GM12878 (cell line): Measurements from ENCODE around the gene C20orf173. TPM values are rescaled to one million over a fixed set of nuclear protein-coding genes. Genes with fewer than 3 reads are reported as not detected.

ENCODE experiments used
- ATAC-seq: fragments of 200-7000 bp; cut with Tn5 transposase; 3 replicates; pipeline ENCODE4 v1.9.1; 2020; ENCODE audit warnings: mild to moderate bottlenecking, moderate library complexity
- BruUV-seq: library from RNA; stranded (reverse); fragments of 400-500 nt; replicated peaks from 2 replicates; lab custom pipeline; 2021; lab: Mats Ljungman, UMichigan
- CTCF ChIA-PET: fragments of 300-600 bp; sonication (Branson Sonifier 250); formaldehyde crosslinking; extraction: SDS; loops from one replicate; lab custom pipeline; 2021; ENCODE audit warnings: inconsistent platforms; lab: Yijun Ruan, JAX
- POLR2A ChIA-PET: fragments of 350-600 bp; formaldehyde crosslinking; extraction: SDS; loops from one replicate; lab custom pipeline; 2021; ENCODE audit warnings: inconsistent platforms; lab: Charles Lee
- RAD21 ChIA-PET: fragments of 300-600 bp; sonication (Branson Sonifier 250); formaldehyde crosslinking; loops from one replicate; lab custom pipeline; 2023; ENCODE audit warnings: antibody characterized with exemption; ENCODE audit not compliant: unreplicated experiment; lab: Charles Lee
- SMC1A ChIA-PET: fragments of 300-600 bp; sonication (Branson Sonifier 250); formaldehyde crosslinking; loops from one replicate; lab custom pipeline; 2023; ENCODE audit not compliant: unreplicated experiment, uncharacterized antibody; lab: Charles Lee
- DNase-seq: peaks from one replicate; pipeline ENCODE4 v3.0.0-alpha.2; 2011; ENCODE audit warnings: low read depth, low spot score
- FAIRE-seq: peaks from 3 replicates; lab custom pipeline; 2011; peaks lifted over from hg19 to GRCh38; lab: Jason Lieb, UNC
- H2AFZ ChIP-seq: 2 replicates; pipeline ENCODE4 v1.6.0; 2011; ENCODE audit warnings: low read depth, low read length, control low read depth; ENCODE audit not compliant: control insufficient read depth
- H3K27ac ChIP-seq: 2 replicates; pipeline ENCODE4 v1.5.1; 2011; ENCODE audit warnings: control low read depth; ENCODE audit not compliant: control insufficient read depth, insufficient read depth
- H3K27me3 ChIP-seq, 2 experiments: replicated peaks in 1 of 2; 2 replicates each; pipeline versions ENCODE4 v1.6.0 to v1.6.1; 2011; ENCODE audit warnings: low read length in 1 of 2; ENCODE audit not compliant: control insufficient read depth in 2 of 2, insufficient read depth in 2 of 2
- H3K36me3 ChIP-seq, 2 experiments: 2 replicates each; pipeline ENCODE4 v1.5.1; 2011; ENCODE audit warnings: low read length in 1 of 2; ENCODE audit not compliant: control insufficient read depth in 2 of 2, insufficient read depth in 2 of 2
- H3K4me1 ChIP-seq: 2 replicates; pipeline ENCODE4 v1.6.1; 2011; ENCODE audit warnings: mild to moderate bottlenecking, low read length, moderate library complexity, mixed read lengths; ENCODE audit not compliant: control insufficient read depth, insufficient read depth
- H3K4me2 ChIP-seq: 2 replicates; pipeline ENCODE4 v1.6.0; 2011; ENCODE audit warnings: control low read depth; ENCODE audit not compliant: control insufficient read depth, insufficient read depth
- H3K4me3 ChIP-seq: fragments of 200-600 bp; sonication (generic); 2 replicates; pipeline ENCODE4 v1.5.1; 2016
- H3K79me2 ChIP-seq: 2 replicates; pipeline ENCODE4 v1.6.0; 2011; ENCODE audit warnings: low read length; ENCODE audit not compliant: control insufficient read depth, insufficient read depth
- H3K9ac ChIP-seq: 2 replicates; pipeline ENCODE4 v1.8.0; 2011; ENCODE audit warnings: low read length, control low read depth, mixed read lengths; ENCODE audit not compliant: control insufficient read depth, insufficient read depth
- H3K9me3 ChIP-seq: replicated peaks from 3 replicates; pipeline ENCODE4 v1.5.1; 2011; ENCODE audit warnings: mild to moderate bottlenecking, low read length; ENCODE audit not compliant: control insufficient read depth, insufficient read depth
- H4K20me1 ChIP-seq: 2 replicates; pipeline ENCODE4 v1.6.0; 2011; ENCODE audit not compliant: control insufficient read depth, insufficient read depth
- BACH1 ChIP-seq: fragments of 450-650 bp; IDR thresholded peaks from 2 replicates; pipeline ENCODE4 v1.6.1; 2017; ENCODE audit warnings: mild to moderate bottlenecking, borderline replicate concordance
- CEBPB ChIP-seq, 2 experiments: fragments of 150-350 bp in 1 of 2; IDR thresholded peaks; 2 replicates each; pipeline ENCODE4 v1.6.1; 2012 to 2014; ENCODE audit warnings: low read depth in 2 of 2, low read length in 2 of 2, borderline replicate concordance in 1 of 2, inconsistent platforms in 1 of 2
- EZH2 ChIP-seq: IDR thresholded peaks from 2 replicates; pipeline ENCODE4 v1.6.1; 2012; ENCODE audit warnings: low read depth, mild to moderate bottlenecking, control low read depth, inconsistent platforms, low read length, borderline replicate concordance; ENCODE audit not compliant: control insufficient read depth
- MTA2 ChIP-seq: fragments of 450-650 bp; IDR thresholded peaks from 2 replicates; pipeline ENCODE4 v1.6.1; 2016; ENCODE audit warnings: low read depth, mild to moderate bottlenecking, moderate library complexity
- MXI1 ChIP-seq: fragments of 150-350 bp; IDR thresholded peaks from 2 replicates; pipeline ENCODE4 v1.6.1; 2011; ENCODE audit warnings: low read depth, mild to moderate bottlenecking, inconsistent platforms, low read length, improper control_type of control experiment
- PAX5 ChIP-seq: IDR thresholded peaks from 2 replicates; pipeline ENCODE4 v1.6.1; 2011; ENCODE audit warnings: low read depth, low read length, borderline replicate concordance
- PAX8 ChIP-seq: fragments of 450-650 bp; IDR thresholded peaks from 2 replicates; pipeline ENCODE4 v1.6.1; 2017; ENCODE audit warnings: mild to moderate bottlenecking, moderate library complexity
- RBBP5 ChIP-seq: fragments of 200-600 bp; sonication (generic); conservative IDR thresholded peaks from 2 replicates; pipeline ENCODE4 v1.6.1; 2016
- SP1 ChIP-seq: IDR thresholded peaks from one replicate; pipeline ENCODE4 v1.6.1; 2011; ENCODE audit warnings: low read depth, low read length
- ZSCAN29 ChIP-seq: fragments of 450-650 bp; IDR thresholded peaks from 2 replicates; pipeline ENCODE4 v1.6.1; 2017; ENCODE audit warnings: mild to moderate bottlenecking, moderate library complexity
- WGBS: methylation state at CpG from one replicate; pipeline ENCODE4 v1.1.6; 2016; ENCODE audit warnings: low lambda C conversion rate; ENCODE audit not compliant: insufficient replicate concordance, insufficient coverage; ENCODE audit errors: missing lambda C conversion rate; 5-methylcytosine and 5-hydroxymethylcytosine counted together
- in situ Hi-C: fragments of 300-500 bp; cut with MboI; formaldehyde crosslinking; loops from 9 replicates; pipeline ENCODE4 v1.14.3; 2018; ENCODE audit warnings: mixed read lengths
- intact Hi-C: fragments of 100-400 bp; cut with micrococcal nuclease; formaldehyde crosslinking; loops from one replicate; pipeline ENCODE4 v1.14.2; 2022; ENCODE audit not compliant: unreplicated experiment
- polyA plus RNA-seq, 11 experiments: library from polyadenylated mRNA; depleted of rRNA in 4 of 11; unstranded in 6 of 11; stranded (reverse) in 5 of 11; fragments of >200 nt; fragmentation: Nextera tagmentation in 4 of 11; fragmentation: Illumina TruSeq in 1 of 11; extraction: Ambion mirVana in 4 of 11; extraction: Trizol in 1 of 11; gene quantifications; 1 replicate in 1 of 11; 2 replicates in 10 of 11; pipeline versions ENCODE4 v1.2.1 to v1.2.3, GENCODE V29; 2011 to 2016; ENCODE audit warnings: inconsistent platforms in 2 of 11, missing spikeins in 2 of 11, low read depth in 1 of 11
- total RNA-seq, 4 experiments: library from RNA; depleted of rRNA in 3 of 4; stranded (reverse); fragments of >200 nt in 3 of 4; fragmentation: Illumina TruSeq in 1 of 4; extraction: Trizol in 1 of 4; gene quantifications; 2 replicates each; pipeline versions ENCODE4 v1.2.1 to v1.2.3, GENCODE V29; 2013 to 2021
- TF ChIP-seq, protein P1 (sequence below): fragments of 450-650 bp; IDR thresholded peaks from 2 replicates; pipeline ENCODE4 v1.6.1; 2017; ENCODE audit warnings: borderline replicate concordance
- TF ChIP-seq, protein P2 (sequence below): IDR thresholded peaks from 2 replicates; pipeline ENCODE4 v1.6.1; 2012; ENCODE audit warnings: low read depth, low read length, improper control_type of control experiment

Gene C20orf173
- total and polyA plus RNA-seq, 10 of the 15 experiments (the other 5 are each of a cell fraction or from before 2014, with no cell fraction given) = not detected

DNA sequence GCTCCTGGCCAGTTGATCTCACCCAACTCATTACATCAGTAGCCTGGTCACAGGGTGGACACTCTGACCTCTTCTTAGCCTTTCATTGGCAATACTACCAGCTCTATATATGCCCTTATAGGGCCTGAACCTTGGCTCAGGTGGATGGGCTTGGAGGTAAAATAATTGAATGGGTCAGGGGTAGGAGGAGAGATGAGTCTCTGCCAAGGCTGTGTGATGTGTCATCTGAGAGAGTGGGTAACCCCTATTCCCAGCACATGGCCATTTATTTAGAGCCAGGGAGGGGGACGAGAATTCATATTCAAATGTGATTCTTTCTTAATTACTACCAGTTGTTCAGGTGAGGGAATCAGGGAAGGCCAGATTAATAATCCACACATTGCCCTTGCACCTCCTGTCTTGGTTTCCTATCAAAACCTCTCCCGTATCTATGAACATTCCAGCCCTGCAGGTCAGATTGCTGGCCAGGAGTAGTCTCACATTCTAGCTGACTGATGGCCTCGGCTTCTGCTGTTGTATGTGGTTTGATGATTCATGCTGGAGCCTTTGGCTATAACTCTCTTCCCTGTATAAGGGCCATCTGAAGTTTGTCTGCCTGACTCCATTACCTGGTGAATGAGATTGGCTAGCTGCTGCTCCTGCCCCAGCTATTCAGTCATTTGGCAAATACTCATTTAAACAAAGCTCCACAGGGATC, 13.4 kb downstream of the C20orf173 start:
- 78% methylated on average over 3 of the region's 3 CpGs for WGBS
- FAIRE-seq = no peak
- TF ChIP-seq PAX8 (no peak), MXI1 (no peak), RBBP5 (no peak), PAX5 (no peak), SP1 (no peak), MTA2 (no peak), EZH2 (no peak), BACH1 (no peak), CEBPB (IDR thresholded peaks at IDR 0.05; ENCODE audit: borderline replicate concordance in 1 of 2, low read depth in 2 of 2, low read length in 2 of 2) (no peak), ZSCAN29 (no peak)
- TF ChIP-seq, protein P1, sequence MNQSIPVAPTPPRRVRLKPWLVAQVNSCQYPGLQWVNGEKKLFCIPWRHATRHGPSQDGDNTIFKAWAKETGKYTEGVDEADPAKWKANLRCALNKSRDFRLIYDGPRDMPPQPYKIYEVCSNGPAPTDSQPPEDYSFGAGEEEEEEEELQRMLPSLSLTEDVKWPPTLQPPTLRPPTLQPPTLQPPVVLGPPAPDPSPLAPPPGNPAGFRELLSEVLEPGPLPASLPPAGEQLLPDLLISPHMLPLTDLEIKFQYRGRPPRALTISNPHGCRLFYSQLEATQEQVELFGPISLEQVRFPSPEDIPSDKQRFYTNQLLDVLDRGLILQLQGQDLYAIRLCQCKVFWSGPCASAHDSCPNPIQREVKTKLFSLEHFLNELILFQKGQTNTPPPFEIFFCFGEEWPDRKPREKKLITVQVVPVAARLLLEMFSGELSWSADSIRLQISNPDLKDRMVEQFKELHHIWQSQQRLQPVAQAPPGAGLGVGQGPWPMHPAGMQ = no peak
- TF ChIP-seq, protein P2, sequence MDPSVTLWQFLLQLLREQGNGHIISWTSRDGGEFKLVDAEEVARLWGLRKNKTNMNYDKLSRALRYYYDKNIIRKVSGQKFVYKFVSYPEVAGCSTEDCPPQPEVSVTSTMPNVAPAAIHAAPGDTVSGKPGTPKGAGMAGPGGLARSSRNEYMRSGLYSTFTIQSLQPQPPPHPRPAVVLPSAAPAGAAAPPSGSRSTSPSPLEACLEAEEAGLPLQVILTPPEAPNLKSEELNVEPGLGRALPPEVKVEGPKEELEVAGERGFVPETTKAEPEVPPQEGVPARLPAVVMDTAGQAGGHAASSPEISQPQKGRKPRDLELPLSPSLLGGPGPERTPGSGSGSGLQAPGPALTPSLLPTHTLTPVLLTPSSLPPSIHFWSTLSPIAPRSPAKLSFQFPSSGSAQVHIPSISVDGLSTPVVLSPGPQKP = no peak
- TF ChIP-seq, all 136 proteins: peak for 0
- DNase-seq (no peak), ATAC-seq (no peak)
- Histone ChIP-seq H3K27ac (no peak overlapping the region), H3K4me1 (no peaks in the 10 kb centered on the region), H3K4me3 (no peak overlapping the region), H2AFZ (no peak overlapping the region), H3K9ac (no peak overlapping the region), H3K36me3 (peaks cover 9 to 12% of the 10 kb centered on the region in 2 experiments), H3K27me3 (no peaks in the 10 kb centered on the region), H3K79me2 (no peaks in the 10 kb centered on the region), H4K20me1 (no peaks in the 10 kb centered on the region), H3K9me3 (no peaks in the 10 kb centered on the region), H3K4me2 (no peak overlapping the region)
- intact Hi-C loops = no loop called here
- ChIA-PET POLR2A (no interaction called here), SMC1A (interaction anchor here (1.9 kb wide), 1 partner anchor 13 kb away, joined by 4 read pairs; no protein-coding TSS in a partner anchor), CTCF (interaction anchor here (1.6 kb wide), 1 partner anchor 53 kb away, joined by 4 read pairs; no protein-coding TSS in a partner anchor), RAD21 (no interaction called here)
- in situ Hi-C loops = no loop called here
- no TSS peak for BruUV-seq
